GM21515 (cell line): Measurements from ENCODE around the gene SLF1.
A peak's percentile ranks its signal among the peaks of the same experiment; 100 is the strongest.

Experiments used
- ATAC-seq: cut with Tn5 transposase; IDR thresholded peaks from one replicate; pipeline ENCODE4 v1.9.1; 2021; ENCODE audit not compliant: unreplicated experiment

SLF1 gene

DNA sequence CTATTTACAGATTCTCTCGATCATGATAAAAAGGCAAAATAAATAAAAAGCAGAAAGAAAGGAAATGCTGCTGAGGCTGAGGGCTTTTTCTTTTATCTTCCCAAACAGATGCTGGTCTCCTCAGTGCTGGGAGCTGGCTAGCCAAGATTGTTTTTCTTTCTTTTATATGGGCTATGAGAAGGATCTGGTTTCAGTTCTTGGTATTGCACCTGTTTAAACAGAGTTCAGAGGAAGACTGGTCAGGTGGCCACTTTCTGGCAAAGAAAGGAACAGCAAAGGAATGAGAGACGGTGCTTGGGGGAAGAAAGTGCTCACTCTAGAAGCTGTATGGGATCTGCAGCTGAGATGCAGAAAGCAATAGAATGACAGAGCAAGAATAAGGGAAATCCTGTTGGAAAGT is 88.9 kb downstream of the SLF1 start:
- no peak for ATAC-seq

DNA sequence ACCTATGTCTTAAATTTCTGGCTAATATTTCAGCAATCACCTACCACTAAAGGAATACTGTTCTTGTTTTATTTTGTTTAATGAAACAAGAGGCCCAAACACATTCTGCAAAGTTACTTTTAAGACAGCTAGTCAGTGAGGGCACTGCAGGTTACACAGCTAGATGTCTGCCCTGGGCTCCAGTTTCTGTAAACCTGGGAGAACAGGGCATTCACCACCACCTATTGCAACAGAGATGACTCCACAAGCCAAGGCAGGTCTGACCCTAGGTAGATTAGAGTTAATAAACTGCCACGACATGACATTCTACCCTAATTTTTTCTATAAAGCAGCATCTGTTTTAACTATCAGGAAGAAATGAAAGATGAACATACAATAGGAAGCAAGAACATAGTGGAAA is 90.8 kb downstream of the SLF1 start:
- ATAC-seq: no peak

DNA sequence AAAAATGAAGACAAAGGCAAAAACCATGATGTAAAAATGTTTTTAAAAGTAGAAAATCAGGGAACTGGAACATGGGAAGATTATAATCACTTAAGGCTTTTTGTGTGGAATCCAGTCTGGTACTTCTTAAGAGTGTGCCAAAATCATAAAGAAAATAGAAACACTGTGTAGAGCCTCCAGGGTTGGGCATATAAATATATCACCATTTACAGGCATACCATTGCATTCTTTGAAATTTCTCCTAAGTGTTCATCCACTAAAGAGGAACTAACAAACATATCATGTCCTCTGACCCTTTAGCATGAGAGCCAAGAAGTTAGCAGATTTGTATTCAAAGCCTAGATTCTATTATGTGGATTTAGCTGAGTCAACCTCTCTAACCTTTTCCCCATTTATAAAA is 93.3 kb downstream of the SLF1 start:
- ATAC-seq: no peak

- ATAC-seq: no peak
These were observed 97.3 kb downstream of the SLF1 start for GRCh38 chr5:94715768-94716167.

DNA sequence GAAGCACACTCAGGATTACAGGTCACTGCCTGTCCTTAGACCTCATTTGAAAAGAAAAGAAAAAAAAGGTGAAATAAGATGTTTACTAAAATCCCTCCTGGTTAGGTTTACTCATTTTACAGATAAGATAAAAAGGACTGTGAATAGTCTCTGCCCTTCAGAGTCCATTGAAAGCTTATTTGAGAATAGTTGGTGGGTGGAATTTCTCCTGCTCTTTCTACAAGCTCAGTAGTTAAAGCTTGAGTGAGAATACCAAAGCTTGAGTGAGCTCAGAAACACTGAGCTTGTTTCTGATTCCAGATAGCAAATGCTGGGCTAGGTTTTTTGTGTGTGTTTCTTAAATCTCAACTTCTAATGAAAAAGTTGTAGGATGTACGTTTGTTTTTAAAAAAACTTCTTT is 106.7 kb downstream of the SLF1 start:
- ATAC-seq: no peak

GRCh38 chr5:94731471-94731870 is 113.0 kb downstream of the SLF1 start:
- no peak for ATAC-seq

- ATAC-seq: no peak
These were observed 118.0 kb downstream of the SLF1 start for GRCh38 chr5:94736498-94736897.

- no peak for ATAC-seq
These were observed 121.8 kb downstream of the SLF1 start for GRCh38 chr5:94740286-94740685.

GRCh38 chr5:94742852-94743251 is 124.4 kb downstream of the SLF1 start:
- ATAC-seq: no peak

DNA sequence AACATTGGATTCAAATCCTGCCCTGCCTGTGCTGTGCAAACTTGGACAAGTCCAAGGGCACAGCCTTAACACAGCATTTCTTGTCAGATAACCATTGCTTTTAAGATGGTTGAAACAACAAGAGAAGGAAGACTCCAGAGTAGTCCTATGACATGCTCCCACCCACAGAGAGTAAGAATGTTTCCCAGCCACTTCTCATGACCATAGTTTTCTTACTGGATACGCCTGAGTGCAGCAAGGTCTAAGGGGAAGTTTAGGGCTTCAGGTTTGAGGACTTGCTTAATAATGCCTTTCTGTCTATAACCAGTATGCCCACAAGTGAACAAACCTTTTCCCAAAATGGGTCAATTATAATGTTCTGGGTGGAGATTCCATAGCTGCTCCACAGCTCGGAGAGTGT is 126.4 kb downstream of the SLF1 start:
- ATAC-seq: no peak

GRCh38 chr5:94745786-94746730 is 127.6 kb downstream of the SLF1 start:
- peak; percentile 76 for ATAC-seq

DNA sequence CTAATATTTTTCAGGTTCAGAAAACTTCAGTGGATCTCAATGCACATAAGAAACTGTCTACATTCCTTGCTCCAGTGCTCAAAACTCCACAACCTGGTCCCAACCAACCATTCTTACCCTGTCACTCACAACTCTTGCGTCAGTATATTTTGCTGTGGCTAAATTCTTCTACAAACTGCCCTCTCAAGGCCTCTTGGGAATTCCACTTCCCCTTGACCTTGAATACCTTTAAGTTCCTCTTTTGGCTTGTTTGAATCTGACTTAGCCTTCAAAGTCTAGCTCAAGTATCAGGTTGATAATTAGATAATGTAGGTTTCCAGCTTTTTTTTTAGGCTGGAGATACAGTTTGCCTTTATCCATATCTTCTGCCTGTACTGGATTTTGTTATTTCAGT is 128.3 kb downstream of the SLF1 start:
- ATAC-seq: peak; percentile 60
